Dermis blood vessel endothelial cell (primary cell): ENCODE data around the gene FNDC3B. TPM values are rescaled to one million over a fixed set of nuclear protein-coding genes. Genes with fewer than 3 reads are reported as not detected.
A peak's percentile ranks its signal among the peaks of the same experiment; 100 is the strongest.
"Not testable (repeated sequence)": the region's sequence is repeated elsewhere in the genome, so short reads cannot be mapped to it uniquely, and the experiment has no call there.

Experiments used
- DNase-seq: peaks from one replicate; pipeline ENCODE4 v3.0.0; 2010
- total RNA-seq: library from RNA; depleted of rRNA; stranded (reverse); fragments of >200 nt; gene quantifications from 2 replicates; pipeline ENCODE4 v1.2.3, GENCODE V29; 2014

The FNDC3B gene
- total RNA-seq, 1 donor from 2014 or later = 126 TPM

GRCh38 chr3:172074586-172074985 lies 35.2 kb downstream of the FNDC3B start:
- DNase-seq = peak; percentile 49

GRCh38 chr3:172076212-172076611 lies 36.8 kb downstream of the FNDC3B start:
- DNase-seq = no peak

- no peak for DNase-seq
Measured at GRCh38 chr3:172077197-172077757, 37.9 kb downstream of the FNDC3B start.

GRCh38 chr3:172078244-172078643 lies 38.9 kb downstream of the FNDC3B start:
- no peak for DNase-seq

- no peak for DNase-seq
Measured at GRCh38 chr3:172078721-172079120, 39.3 kb downstream of the FNDC3B start.

- no peak for DNase-seq
Measured at GRCh38 chr3:172079326-172079976, 40.1 kb downstream of the FNDC3B start.

GRCh38 chr3:172080503-172080902 lies 41.1 kb downstream of the FNDC3B start:
- no peak for DNase-seq

- DNase-seq = no peak
Measured at GRCh38 chr3:172082269-172082668, 42.9 kb downstream of the FNDC3B start.

- DNase-seq = no peak
Measured at GRCh38 chr3:172082820-172083513, 43.6 kb downstream of the FNDC3B start.

GRCh38 chr3:172083995-172084409 lies 44.6 kb downstream of the FNDC3B start:
- DNase-seq = no peak

GRCh38 chr3:172084871-172085556 lies 45.6 kb downstream of the FNDC3B start:
- no peak for DNase-seq

- DNase-seq = no peak
Measured at GRCh38 chr3:172085557-172085895, 46.1 kb downstream of the FNDC3B start.

- no peak for DNase-seq
Measured at GRCh38 chr3:172086071-172086470, 46.7 kb downstream of the FNDC3B start.

GRCh38 chr3:172087198-172087597 lies 47.8 kb downstream of the FNDC3B start:
- DNase-seq = no peak

- DNase-seq = peak; percentile 30
Measured at GRCh38 chr3:172087602-172088580, 48.5 kb downstream of the FNDC3B start.

GRCh38 chr3:172089250-172089649 lies 49.9 kb downstream of the FNDC3B start:
- peak; percentile 56 for DNase-seq

- DNase-seq = no peak
Measured at GRCh38 chr3:172090035-172090434, 50.7 kb downstream of the FNDC3B start.

- no peak for DNase-seq
Measured at GRCh38 chr3:172092658-172093057, 53.3 kb downstream of the FNDC3B start.

GRCh38 chr3:172093581-172094443 lies 54.4 kb downstream of the FNDC3B start:
- DNase-seq = not testable (repeated sequence)

GRCh38 chr3:172094621-172095557 lies 55.5 kb downstream of the FNDC3B start:
- DNase-seq = peak; percentile 42
